Kidney epithelial cell (primary cell): ENCODE results near the gene ZNF507. TPM values are rescaled to one million over a fixed set of nuclear protein-coding genes. Genes with fewer than 3 reads are reported as not detected.

Source experiments
- DNase-seq: peaks from one replicate; pipeline ENCODE4 v3.0.0-alpha.2; 2010; ENCODE audit warnings: low read depth
- H3K27me3 ChIP-seq: 2 replicates; pipeline ENCODE4 v1.6.0; 2011; ENCODE audit warnings: low read length; ENCODE audit not compliant: control insufficient read depth, insufficient read depth
- H3K36me3 ChIP-seq: 2 replicates; pipeline ENCODE4 v1.5.1; 2011; ENCODE audit warnings: low read length; ENCODE audit not compliant: control insufficient read depth, insufficient read depth
- H3K4me3 ChIP-seq: 2 replicates; pipeline ENCODE4 v1.5.1; 2011; ENCODE audit warnings: low read depth, mild to moderate bottlenecking, control low read depth, low read length
- CTCF ChIP-seq: IDR thresholded peaks from 2 replicates; pipeline ENCODE4 v1.5.1; 2011; ENCODE audit warnings: mild to moderate bottlenecking, moderate library complexity, low read length, control low read depth, inconsistent platforms; ENCODE audit not compliant: insufficient read depth, poor library complexity, severe bottlenecking
- total RNA-seq: library from RNA; depleted of rRNA; stranded (reverse); fragments of >200 nt; gene quantifications from 2 replicates; pipeline ENCODE4 v1.2.3, GENCODE V29; 2015

The ZNF507 gene
- total RNA-seq, 1 donor from 2014 or later: 13.9 TPM

GRCh38 chr19:32317086-32317485 is 28.3 kb upstream of the ZNF507 start:
- no peak for TF ChIP-seq CTCF
- Histone ChIP-seq H3K4me3 (no peak overlapping the region), H3K36me3 (no peaks in the 10 kb centered on the region), H3K27me3 (no peaks in the 10 kb centered on the region)
- no peak for DNase-seq

GRCh38 chr19:32318884-32319520 is 26.4 kb upstream of the ZNF507 start:
- no peaks in the 10 kb centered on the region for H3K27me3 ChIP-seq
- TF ChIP-seq CTCF: peak; percentile 19
- no peak overlapping the region for H3K4me3 ChIP-seq
- H3K36me3 ChIP-seq: no peaks in the 10 kb centered on the region
- DNase-seq: no peak

- DNase-seq: no peak
- Histone ChIP-seq H3K36me3 (no peaks in the 10 kb centered on the region), H3K4me3 (no peak overlapping the region), H3K27me3 (no peaks in the 10 kb centered on the region)
- TF ChIP-seq CTCF: no peak
Observed at GRCh38 chr19:32322541-32322940, 22.9 kb upstream of the ZNF507 start.

- no peak for TF ChIP-seq CTCF
- DNase-seq: no peak
- H3K27me3 ChIP-seq: no peaks in the 10 kb centered on the region
- H3K4me3 ChIP-seq: no peak overlapping the region
- H3K36me3 ChIP-seq: no peaks in the 10 kb centered on the region
Observed at GRCh38 chr19:32324631-32325285, 20.7 kb upstream of the ZNF507 start.

- no peak overlapping the region for H3K4me3 ChIP-seq
- DNase-seq: no peak
- H3K36me3 ChIP-seq: no peaks in the 10 kb centered on the region
- no peaks in the 10 kb centered on the region for H3K27me3 ChIP-seq
- TF ChIP-seq CTCF: no peak
Observed at GRCh38 chr19:32330213-32330857, 15.1 kb upstream of the ZNF507 start.
